Measurements from ENCODE around the gene GALNT5. TPM values are rescaled to one million over a fixed set of nuclear protein-coding genes. Genes with fewer than 3 reads are reported as not detected.

Gene GALNT5
- polyA plus RNA-seq, 3 donors: not detected

DNA sequence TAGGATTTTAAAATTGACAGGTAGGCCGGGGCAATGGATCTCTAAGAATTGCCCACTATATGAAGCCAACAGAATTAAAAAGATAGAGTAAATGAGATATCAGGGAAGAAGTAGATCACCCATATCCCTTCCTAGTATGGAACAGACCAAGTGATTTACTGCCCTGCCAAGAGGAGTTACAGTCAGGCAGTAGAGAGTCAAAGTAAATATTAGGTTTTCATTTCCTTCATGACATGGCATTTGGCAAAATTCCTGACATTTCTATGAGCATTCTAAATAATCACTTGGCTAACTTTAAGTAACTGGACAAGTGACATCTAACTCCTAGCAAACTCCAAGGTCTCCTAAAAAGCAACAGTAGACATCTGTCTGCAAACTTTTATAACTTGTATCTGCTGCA is 33.5 kb downstream of the GALNT5 start:
- no peak overlapping the region for H3K4me3 ChIP-seq (replicated peaks in 1 of 3; ENCODE audit: low read depth in 2 of 3, low read length in 3 of 3)
- Mint-ChIP-seq H3K36me3 (no peaks in the 10 kb centered on the region), H3K4me3 (no peak overlapping the region), H3K4me1 (no peaks in the 10 kb centered on the region), H3K27me3 (ENCODE audit: low read depth in 3 of 3) (peaks cover 0 to 2% (median 0%) of the 10 kb centered on the region in 3 donors), H3K9me3 (no peaks in the 10 kb centered on the region), H3K27ac (no peak overlapping the region)
- no peaks in the 10 kb centered on the region for H3K36me3 ChIP-seq (replicated peaks in 1 of 2; ENCODE audit: control insufficient read depth in 1 of 2, insufficient read depth in 2 of 2, low read length in 2 of 2)
- no peaks in the 10 kb centered on the region for H3K4me1 ChIP-seq (ENCODE audit: control insufficient read depth in 1 of 2, insufficient read depth in 2 of 2, low read length in 2 of 2)
- H3K27ac ChIP-seq (ENCODE audit: low read depth in 1 of 2, low read length in 2 of 2): no peak overlapping the region
- TF ChIP-seq, protein P1, sequence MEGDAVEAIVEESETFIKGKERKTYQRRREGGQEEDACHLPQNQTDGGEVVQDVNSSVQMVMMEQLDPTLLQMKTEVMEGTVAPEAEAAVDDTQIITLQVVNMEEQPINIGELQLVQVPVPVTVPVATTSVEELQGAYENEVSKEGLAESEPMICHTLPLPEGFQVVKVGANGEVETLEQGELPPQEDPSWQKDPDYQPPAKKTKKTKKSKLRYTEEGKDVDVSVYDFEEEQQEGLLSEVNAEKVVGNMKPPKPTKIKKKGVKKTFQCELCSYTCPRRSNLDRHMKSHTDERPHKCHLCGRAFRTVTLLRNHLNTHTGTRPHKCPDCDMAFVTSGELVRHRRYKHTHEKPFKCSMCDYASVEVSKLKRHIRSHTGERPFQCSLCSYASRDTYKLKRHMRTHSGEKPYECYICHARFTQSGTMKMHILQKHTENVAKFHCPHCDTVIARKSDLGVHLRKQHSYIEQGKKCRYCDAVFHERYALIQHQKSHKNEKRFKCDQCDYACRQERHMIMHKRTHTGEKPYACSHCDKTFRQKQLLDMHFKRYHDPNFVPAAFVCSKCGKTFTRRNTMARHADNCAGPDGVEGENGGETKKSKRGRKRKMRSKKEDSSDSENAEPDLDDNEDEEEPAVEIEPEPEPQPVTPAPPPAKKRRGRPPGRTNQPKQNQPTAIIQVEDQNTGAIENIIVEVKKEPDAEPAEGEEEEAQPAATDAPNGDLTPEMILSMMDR (IDR thresholded peaks at IDR 0.05): no peak
- intact Hi-C loops (cut with micrococcal nuclease): no loop called here
- H3K9me3 ChIP-seq (replicated peaks in 1 of 2; ENCODE audit: control insufficient read depth in 1 of 2, insufficient read depth in 1 of 2, low read length in 2 of 2): no peaks in the 10 kb centered on the region
- DNase-seq: no peak
- H3K79me2 ChIP-seq (ENCODE audit: insufficient read depth, low read length): no peaks in the 10 kb centered on the region
- no peak overlapping the region for H3K4me2 ChIP-seq (replicated peaks; ENCODE audit: extremely low read depth, low read length, poor library complexity, severe bottlenecking)
- H4K20me1 ChIP-seq (ENCODE audit: insufficient read depth, low read length): no peaks in the 10 kb centered on the region
- no peak overlapping the region for H3K9ac ChIP-seq (ENCODE audit: insufficient read depth, low read length, poor library complexity, severe bottlenecking)
- no peak overlapping the region for H2AFZ ChIP-seq (ENCODE audit: insufficient read depth, low read depth, low read length, poor library complexity, severe bottlenecking)
- no CpG with 5 or more reads among the region's 1 CpG for WGBS (ENCODE audit: insufficient coverage)
- H3K27me3 ChIP-seq (ENCODE audit: control insufficient read depth in 2 of 2, insufficient read depth in 2 of 2, low read length in 2 of 2): no peaks in the 10 kb centered on the region

DNA sequence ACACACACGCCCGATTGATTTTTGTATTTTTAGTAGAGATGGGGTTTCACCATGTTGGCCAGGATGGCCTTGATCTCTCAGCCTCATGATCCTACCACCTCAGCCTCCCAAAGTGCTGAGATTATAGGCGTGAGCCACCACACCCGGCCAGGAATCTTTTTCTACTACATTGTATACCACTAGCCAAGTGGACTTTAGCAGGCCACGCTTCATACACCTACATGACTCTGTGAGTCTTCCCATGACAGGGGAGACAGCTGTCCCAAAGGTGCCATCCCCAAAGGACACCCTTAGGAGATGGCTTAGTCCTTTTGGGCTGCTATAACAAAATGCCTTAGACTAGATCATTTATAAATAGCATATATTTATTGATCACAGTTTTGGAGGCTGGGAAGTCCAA is 35.3 kb downstream of the GALNT5 start:
- no peaks in the 10 kb centered on the region for H3K79me2 ChIP-seq (ENCODE audit: insufficient read depth, low read length)
- peak overlapping the region in 1 of 7 donors; percentile 54 for H3K27ac Mint-ChIP-seq
- 100% methylated on average over 2 of the region's 5 CpGs for WGBS (ENCODE audit: insufficient coverage)

More for the DNA sequence above, 35.3 kb downstream of the GALNT5 start:
- Histone ChIP-seq H3K9me3 (replicated peaks in 1 of 2; ENCODE audit: control insufficient read depth in 1 of 2, insufficient read depth in 1 of 2, low read length in 2 of 2) (no peaks in the 10 kb centered on the region), H3K4me2 (replicated peaks; ENCODE audit: extremely low read depth, low read length, poor library complexity, severe bottlenecking) (no peak overlapping the region), H3K36me3 (replicated peaks in 1 of 2; ENCODE audit: control insufficient read depth in 1 of 2, insufficient read depth in 2 of 2, low read length in 2 of 2) (no peaks in the 10 kb centered on the region), H3K27me3 (ENCODE audit: control insufficient read depth in 2 of 2, insufficient read depth in 2 of 2, low read length in 2 of 2) (no peaks in the 10 kb centered on the region), H2AFZ (ENCODE audit: insufficient read depth, low read depth, low read length, poor library complexity, severe bottlenecking) (no peak overlapping the region), H3K27ac (ENCODE audit: low read depth in 1 of 2, low read length in 2 of 2) (no peak overlapping the region), H3K9ac (ENCODE audit: insufficient read depth, low read length, poor library complexity, severe bottlenecking) (no peak overlapping the region), H3K4me3 (replicated peaks in 1 of 3; ENCODE audit: low read depth in 2 of 3, low read length in 3 of 3) (no peak overlapping the region), H3K4me1 (ENCODE audit: control insufficient read depth in 1 of 2, insufficient read depth in 2 of 2, low read length in 2 of 2) (no peaks in the 10 kb centered on the region), H4K20me1 (ENCODE audit: insufficient read depth, low read length) (no peaks in the 10 kb centered on the region)
- intact Hi-C loops (cut with micrococcal nuclease): no loop called here
- no peaks in the 10 kb centered on the region for H3K9me3 Mint-ChIP-seq
- no peaks in the 10 kb centered on the region for H3K4me1 Mint-ChIP-seq
- DNase-seq: no peak
- H3K27me3 Mint-ChIP-seq (ENCODE audit: low read depth in 3 of 3): peaks cover 0 to 2% (median 0%) of the 10 kb centered on the region in 3 donors
- H3K4me3 Mint-ChIP-seq: no peak overlapping the region
- TF ChIP-seq, protein P1 (IDR thresholded peaks at IDR 0.05): no peak
- no peaks in the 10 kb centered on the region for H3K36me3 Mint-ChIP-seq
